K562 (cell line): ENCODE measurements around the gene SAMD11. TPM values are rescaled to one million over a fixed set of nuclear protein-coding genes. Genes with fewer than 3 reads are reported as not detected.

Source experiments
- ATF7 ChIP-seq: fragments of 450-650 bp; IDR thresholded peaks from 2 replicates; pipeline ENCODE4 v1.7.1; 2014; ENCODE audit warnings: mild to moderate bottlenecking, moderate library complexity
- BCL6 ChIP-seq: fragments of 250-450 bp; sonication (Bioruptor Pico); IDR thresholded peaks from 2 replicates; pipeline ENCODE4 v1.4.0; 2020
- CREB1 ChIP-seq, 2 experiments: sonication (generic) in 1 of 2; formaldehyde crosslinking in 1 of 2; IDR thresholded peaks; 2 replicates each; pipeline versions ENCODE4 v1.6.1 to v1.8.0; 2012 to 2022; ENCODE audit warnings: inconsistent platforms in 1 of 2, mild to moderate bottlenecking in 1 of 2, missing genetic modification reagents in 1 of 2, moderate library complexity in 1 of 2
- EP300 ChIP-seq: IDR thresholded peaks from 2 replicates; pipeline ENCODE4 v1.6.1; 2012; ENCODE audit warnings: low read length, improper control_type of control experiment
- GABPA ChIP-seq: fragments of 200-800 bp; sonication (Bioruptor generic); conservative IDR thresholded peaks from 2 replicates; pipeline ENCODE4 v1.6.1; 2016; ENCODE audit warnings: low read depth, missing genetic modification characterization, missing compliant biosample characterization
- MAFF ChIP-seq: IDR thresholded peaks from 2 replicates; pipeline ENCODE4 v1.6.1; 2012; ENCODE audit warnings: low read length, improper control_type of control experiment
- NEUROD1 ChIP-seq: fragments of 150-350 bp; IDR thresholded peaks from 2 replicates; pipeline ENCODE4 v1.6.1; 2014; ENCODE audit warnings: borderline replicate concordance, low read length, low read depth; ENCODE audit not compliant: partially characterized antibody
- NFE2 ChIP-seq: IDR thresholded peaks from 2 replicates; pipeline ENCODE4 v1.6.1; 2014; ENCODE audit warnings: antibody characterized with exemption, low read depth
- POLR3A ChIP-seq: IDR thresholded peaks from 2 replicates; pipeline ENCODE4 v1.6.1; 2011; ENCODE audit warnings: borderline replicate concordance, mild to moderate bottlenecking, moderate library complexity; ENCODE audit not compliant: insufficient read length, insufficient read depth; ENCODE audit errors: extremely low read depth
- POLR3G ChIP-seq: IDR thresholded peaks from 2 replicates; pipeline ENCODE4 v1.6.1; 2011; ENCODE audit not compliant: insufficient read length, insufficient replicate concordance; ENCODE audit errors: extremely low read depth
- SIX5 ChIP-seq, 2 experiments: IDR thresholded peaks; 2 replicates each; pipeline ENCODE4 v1.6.1; 2011; ENCODE audit warnings: low read length in 2 of 2, borderline replicate concordance in 1 of 2, low read depth in 1 of 2, mild to moderate bottlenecking in 1 of 2, moderate library complexity in 1 of 2; ENCODE audit not compliant: insufficient read depth in 1 of 2
- SMAD4 ChIP-seq: fragments of 250-450 bp; sonication (Bioruptor Pico); conservative IDR thresholded peaks from 2 replicates; pipeline ENCODE4 v1.8.0; 2021; ENCODE audit warnings: inconsistent platforms, mild to moderate bottlenecking, moderate library complexity
- TCFL5 ChIP-seq: fragments of 250-450 bp; sonication (Bioruptor Pico); conservative IDR thresholded peaks from 2 replicates; pipeline ENCODE4 v1.6.1; 2021; ENCODE audit warnings: mild to moderate bottlenecking, moderate library complexity, matching md5 sums
- UBTF ChIP-seq, 2 experiments: IDR thresholded peaks; 2 replicates each; pipeline ENCODE4 v1.6.1; 2012; ENCODE audit warnings: improper control_type of control experiment in 2 of 2, low read depth in 2 of 2, low read length in 2 of 2, borderline replicate concordance in 1 of 2
- ZNF592 ChIP-seq: fragments of 450-650 bp; IDR thresholded peaks from 2 replicates; pipeline ENCODE4 v1.6.1; 2017; ENCODE audit warnings: antibody characterized with exemption, mild to moderate bottlenecking
- polyA plus RNA-seq, 8 experiments: library from polyadenylated mRNA; depleted of rRNA in 4 of 8; stranded (reverse) in 5 of 8; unstranded in 3 of 8; fragments of >200 nt; fragmentation: Nextera tagmentation in 2 of 8; fragmentation: Illumina TruSeq in 1 of 8; extraction: Ambion mirVana in 2 of 8; extraction: Trizol in 1 of 8; gene quantifications; 2 replicates each; pipeline versions ENCODE4 v1.2.1 to v1.2.3, GENCODE V29; 2011 to 2014; ENCODE audit warnings: inconsistent platforms in 1 of 8, missing spikeins in 1 of 8
- total RNA-seq, 7 experiments: library from RNA; depleted of rRNA in 6 of 7; stranded (reverse); fragments of >200 nt in 6 of 7; fragmentation: Illumina TruSeq in 2 of 7; extraction: Trizol in 2 of 7; gene quantifications; 2 replicates each; pipeline versions ENCODE4 v1.2.1 to v1.2.3, GENCODE V29; 2011 to 2021; ENCODE audit warnings: low replicate concordance in 1 of 7
- TF ChIP-seq, protein P1 (sequence below): IDR thresholded peaks from 3 replicates; pipeline ENCODE4 v1.6.1; 2011; ENCODE audit warnings: borderline replicate concordance, mild to moderate bottlenecking, moderate library complexity; ENCODE audit not compliant: insufficient read length; ENCODE audit errors: extremely low read depth

The SAMD11 gene
- total and polyA plus RNA-seq, 9 of the 15 experiments (the other 6 are each of a cell fraction or from before 2014, with no cell fraction given): 0.07 to 0.82 (median 0.11) TPM; not detected in 2

- TF ChIP-seq ZNF592 (no peak), TCFL5 (CRISPR knock-in tag) (no peak), SIX5 (IDR thresholded peaks at IDR 0.05; ENCODE audit: borderline replicate concordance in 1 of 2, insufficient read depth in 1 of 2, low read depth in 1 of 2, low read length in 2 of 2) (peak in 1 of 2 experiments; percentile 14; a peak in 1 of 4 replicates), EP300 (0 out of 2 replicates have a peak, but pooled peaks have one; percentile 26), POLR3A (no peak), ATF7 (0 out of 2 replicates have a peak, but pooled peaks have one; percentile 11), MAFF (no peak), SMAD4 (CRISPR knock-in tag) (peak; percentile 98), NEUROD1 (peak; percentile 97), POLR3G (no peak), CREB1 (IDR thresholded peaks at IDR 0.05) (0 out of 2 replicates have a peak, but pooled peaks have one; percentile 24), CREB1 (CRISPR knock-in tag; IDR thresholded peaks at IDR 0.05) (no peak; the same call in 1 of the 2 replicates), UBTF (IDR thresholded peaks at IDR 0.05; ENCODE audit: borderline replicate concordance in 1 of 2, low read depth in 2 of 2, low read length in 2 of 2) (peak; percentile 81 to 82; a peak in 3 of 4 replicates), GABPA (tag) (no peak), NFE2 (peak; percentile 27; the same call in 1 of the 2 replicates), BCL6 (CRISPR knock-in tag) (no peak)
- TF ChIP-seq, protein P1, sequence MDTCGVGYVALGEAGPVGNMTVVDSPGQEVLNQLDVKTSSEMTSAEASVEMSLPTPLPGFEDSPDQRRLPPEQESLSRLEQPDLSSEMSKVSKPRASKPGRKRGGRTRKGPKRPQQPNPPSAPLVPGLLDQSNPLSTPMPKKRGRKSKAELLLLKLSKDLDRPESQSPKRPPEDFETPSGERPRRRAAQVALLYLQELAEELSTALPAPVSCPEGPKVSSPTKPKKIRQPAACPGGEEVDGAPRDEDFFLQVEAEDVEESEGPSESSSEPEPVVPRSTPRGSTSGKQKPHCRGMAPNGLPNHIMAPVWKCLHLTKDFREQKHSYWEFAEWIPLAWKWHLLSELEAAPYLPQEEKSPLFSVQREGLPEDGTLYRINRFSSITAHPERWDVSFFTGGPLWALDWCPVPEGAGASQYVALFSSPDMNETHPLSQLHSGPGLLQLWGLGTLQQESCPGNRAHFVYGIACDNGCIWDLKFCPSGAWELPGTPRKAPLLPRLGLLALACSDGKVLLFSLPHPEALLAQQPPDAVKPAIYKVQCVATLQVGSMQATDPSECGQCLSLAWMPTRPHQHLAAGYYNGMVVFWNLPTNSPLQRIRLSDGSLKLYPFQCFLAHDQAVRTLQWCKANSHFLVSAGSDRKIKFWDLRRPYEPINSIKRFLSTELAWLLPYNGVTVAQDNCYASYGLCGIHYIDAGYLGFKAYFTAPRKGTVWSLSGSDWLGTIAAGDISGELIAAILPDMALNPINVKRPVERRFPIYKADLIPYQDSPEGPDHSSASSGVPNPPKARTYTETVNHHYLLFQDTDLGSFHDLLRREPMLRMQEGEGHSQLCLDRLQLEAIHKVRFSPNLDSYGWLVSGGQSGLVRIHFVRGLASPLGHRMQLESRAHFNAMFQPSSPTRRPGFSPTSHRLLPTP: no peak
Measured at GRCh38 chr1:923131-923990, at the start of gene SAMD11 (continued).
